Stimulated activated naive B cell treated with anti-CD40 and anti-IgM and Interleukin-4, amounts not matched to agents 10 μg/mL and 1 μg/mL and 100 μg/mL, for 72 hours (primary cell): Measurements from ENCODE around the gene CA6.
A peak's percentile ranks its signal among the peaks of the same experiment; 100 is the strongest.
"Not testable (repeated sequence)": the region's sequence is repeated elsewhere in the genome, so short reads cannot be mapped to it uniquely, and the experiment has no call there.

Experiments used
- ATAC-seq, 2 donors: fragments of 150-1000 bp; cut with Tn5 transposase; replicated peaks; 2 replicates each; pipeline ENCODE4 v1.10.0; 2021; ENCODE audit warnings: moderate library complexity in 1 of 2
- DNase-seq: peaks from one replicate; pipeline ENCODE4 v3.0.0; 2021
- H3K27ac Mint-ChIP-seq: one replicate; pipeline ENCODE4 v1.8.0; 2022; ENCODE audit warnings: mild to moderate bottlenecking, mixed read lengths
- H3K27me3 Mint-ChIP-seq, 2 donors: one replicate each; pipeline ENCODE4 v1.8.0; 2022; ENCODE audit warnings: mixed read lengths in 2 of 2
- H3K36me3 Mint-ChIP-seq, 2 donors: one replicate each; pipeline ENCODE4 v1.8.0; 2022; ENCODE audit warnings: mixed read lengths in 2 of 2, mild to moderate bottlenecking in 1 of 2
- H3K4me1 Mint-ChIP-seq, 2 donors: one replicate each; pipeline ENCODE4 v1.8.0; 2022; ENCODE audit warnings: mixed read lengths in 2 of 2, mild to moderate bottlenecking in 1 of 2
- H3K4me3 Mint-ChIP-seq, 2 donors: one replicate each; pipeline ENCODE4 v1.8.0; 2022; ENCODE audit warnings: mild to moderate bottlenecking in 2 of 2, mixed read lengths in 2 of 2, moderate library complexity in 1 of 2
- H3K9me3 Mint-ChIP-seq, 2 donors: one replicate each; pipeline ENCODE4 v1.8.0; 2022; ENCODE audit warnings: mixed read lengths in 2 of 2, mild to moderate bottlenecking in 1 of 2

The CA6 gene

DNA sequence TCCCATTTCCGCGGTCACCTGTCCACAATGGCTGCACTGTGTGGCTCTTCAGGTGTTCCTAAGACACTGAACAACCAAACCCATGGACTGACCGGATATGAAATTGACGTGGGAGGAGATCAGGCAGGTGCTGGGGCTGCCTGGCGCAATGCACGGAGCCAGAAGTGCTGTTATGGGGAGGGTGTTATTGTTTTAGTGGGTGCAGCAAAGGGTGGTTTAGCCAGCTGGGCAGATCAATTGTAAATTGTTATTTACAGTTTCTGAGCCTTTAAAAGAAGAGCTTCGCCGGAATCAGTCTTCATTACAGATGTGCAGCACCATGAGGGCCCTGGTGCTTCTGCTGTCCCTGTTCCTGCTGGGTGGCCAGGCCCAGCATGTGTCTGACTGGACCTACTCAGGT, at the start of gene CA6:
Gene CA6, plus strand, starts transcription at position 301 of the 400 bp plus-strand sequence. Its CDS starts 19 bp downstream, at position 320.
- peaks cover 0 to 7% of the 10 kb centered on the region in 2 donors for H3K27me3 Mint-ChIP-seq
- DNase-seq, result no peak
- no peaks in the 10 kb centered on the region for H3K9me3 Mint-ChIP-seq
- peaks cover 0 to 2% of the 10 kb centered on the region in 2 donors for H3K36me3 Mint-ChIP-seq
- peak within 1 kb of the TSS; percentile 16 to 56 for H3K4me3 Mint-ChIP-seq
- ATAC-seq, result no peak
- H3K4me1 Mint-ChIP-seq, result peaks cover 12 to 37% of the 10 kb centered on the region in 2 donors
- peak within 1 kb of the TSS; percentile 93 for H3K27ac Mint-ChIP-seq

DNA sequence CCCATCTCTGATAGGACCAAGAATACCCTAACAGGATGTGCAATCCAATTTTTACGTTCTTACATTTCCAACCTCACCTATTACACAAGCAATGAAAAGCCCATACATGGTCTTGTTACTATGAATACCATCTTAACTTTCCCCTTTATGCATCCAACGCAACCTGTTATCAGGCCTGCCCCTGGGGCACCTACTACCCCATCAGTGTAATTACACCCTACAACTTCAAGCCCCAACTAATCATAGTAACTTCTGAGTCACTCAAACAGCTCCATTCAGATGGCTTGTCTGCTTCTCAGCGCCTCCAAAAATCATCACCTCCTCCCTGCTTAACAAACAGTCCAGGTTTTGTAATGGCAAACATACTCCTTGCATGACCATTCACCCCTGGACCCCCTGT, 48.9 kb upstream of the CA6 start:
- not testable (repeated sequence) for H3K27ac Mint-ChIP-seq, H3K27me3 Mint-ChIP-seq, H3K4me3 Mint-ChIP-seq, H3K9me3 Mint-ChIP-seq, H3K36me3 Mint-ChIP-seq, ATAC-seq, DNase-seq
- peaks cover 10 to 20% of the 10 kb centered on the region in 2 donors for H3K4me1 Mint-ChIP-seq

DNA sequence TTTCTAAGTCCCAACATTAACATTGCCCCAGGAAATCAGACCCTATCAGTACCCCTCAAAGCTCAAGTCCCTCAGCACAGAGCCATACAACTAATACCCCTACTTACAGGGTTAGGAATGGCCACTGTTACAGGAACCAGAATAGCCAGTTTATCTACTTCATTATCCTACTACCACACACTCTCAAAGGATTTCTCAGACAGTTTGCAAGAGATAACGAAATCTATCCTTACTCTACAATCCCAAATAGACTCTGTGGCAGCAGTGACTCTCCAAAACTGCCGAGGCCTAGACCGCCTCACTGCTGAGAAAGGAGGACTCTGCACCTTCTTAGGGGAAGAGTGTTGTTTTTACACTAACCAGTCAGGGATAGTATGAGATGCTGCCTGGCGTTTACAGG, 48.2 kb upstream of the CA6 start:
- H3K36me3 Mint-ChIP-seq, H3K9me3 Mint-ChIP-seq, DNase-seq, H3K4me3 Mint-ChIP-seq, H3K27me3 Mint-ChIP-seq, H3K27ac Mint-ChIP-seq, ATAC-seq: not testable (repeated sequence)
- peaks cover 10 to 20% of the 10 kb centered on the region in 2 donors for H3K4me1 Mint-ChIP-seq

DNA sequence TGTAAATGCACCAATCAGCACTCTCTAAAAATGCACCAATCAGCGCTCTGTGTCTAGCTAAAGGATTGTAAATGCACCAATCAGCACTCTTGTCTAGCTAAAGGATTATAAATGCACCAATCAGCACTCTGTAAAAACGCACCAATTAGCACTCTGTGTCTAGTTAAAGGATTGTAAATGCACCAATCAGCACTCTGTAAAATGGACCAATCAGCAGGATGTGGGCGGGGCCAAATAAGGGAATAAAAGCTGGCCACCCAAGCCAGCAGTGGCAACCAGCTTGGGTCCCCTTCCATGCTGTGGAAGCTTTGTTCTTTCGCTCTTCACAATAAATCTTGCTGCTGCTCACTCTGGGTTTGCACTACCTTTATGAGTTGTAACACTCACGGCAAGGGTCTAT, 47.2 kb upstream of the CA6 start:
- H3K27me3 Mint-ChIP-seq, H3K27ac Mint-ChIP-seq, DNase-seq, H3K9me3 Mint-ChIP-seq, H3K4me3 Mint-ChIP-seq, H3K36me3 Mint-ChIP-seq, ATAC-seq: not testable (repeated sequence)
- peaks cover 10 to 19% of the 10 kb centered on the region in 2 donors for H3K4me1 Mint-ChIP-seq

DNA sequence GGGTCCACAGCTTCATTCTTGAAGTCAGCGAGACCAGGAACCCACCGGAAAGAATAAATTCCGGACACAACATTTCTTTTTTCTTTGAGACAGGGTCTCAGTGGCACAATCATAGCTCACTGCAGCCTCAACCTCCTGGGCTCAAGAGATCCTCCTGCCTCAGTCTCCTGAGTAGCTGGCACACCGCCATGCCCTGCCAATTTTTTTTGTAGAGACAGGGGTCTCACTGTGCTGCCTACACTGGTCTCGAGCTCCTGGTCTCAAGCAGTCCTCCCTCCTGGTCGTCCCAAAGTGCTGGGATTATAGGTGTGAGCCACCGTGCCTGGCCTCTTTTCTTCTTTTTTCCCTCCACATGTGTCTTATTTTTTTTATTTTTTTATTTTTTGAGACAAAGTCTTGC, 46.6 kb upstream of the CA6 start:
- DNase-seq (no peak), ATAC-seq (no peak)
- Mint-ChIP-seq H3K4me1 (peaks cover 7 to 13% of the 10 kb centered on the region in 2 donors), H3K4me3 (no peak overlapping the region), H3K27ac (peak overlapping the region; percentile 42), H3K9me3 (peaks cover 0 to 3% of the 10 kb centered on the region in 2 donors), H3K27me3 (no peaks in the 10 kb centered on the region), H3K36me3 (no peaks in the 10 kb centered on the region)

DNA sequence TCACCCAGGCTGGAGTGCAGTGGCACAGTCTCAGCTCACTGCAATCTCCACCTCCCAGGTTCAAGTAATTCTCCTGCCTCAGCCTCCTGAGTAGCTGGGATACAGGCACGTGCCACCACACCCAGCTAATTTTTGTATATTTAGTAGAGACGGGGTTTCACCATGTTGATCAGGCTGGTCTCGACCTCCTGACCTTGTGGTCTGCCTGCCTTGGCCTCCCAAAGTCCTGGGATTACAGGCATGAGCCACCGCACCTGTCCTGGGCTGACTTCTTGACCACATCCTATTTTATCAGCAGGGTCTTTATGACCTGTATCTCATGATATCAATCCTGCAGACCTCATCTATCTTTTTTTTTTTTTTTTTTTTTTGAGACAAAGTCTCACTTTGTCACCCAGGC, 45.0 kb upstream of the CA6 start:
- not testable (repeated sequence) for H3K27me3 Mint-ChIP-seq, H3K27ac Mint-ChIP-seq, H3K9me3 Mint-ChIP-seq, DNase-seq, H3K36me3 Mint-ChIP-seq, H3K4me3 Mint-ChIP-seq, ATAC-seq
- peaks cover 7 to 10% of the 10 kb centered on the region in 2 donors for H3K4me1 Mint-ChIP-seq

DNA sequence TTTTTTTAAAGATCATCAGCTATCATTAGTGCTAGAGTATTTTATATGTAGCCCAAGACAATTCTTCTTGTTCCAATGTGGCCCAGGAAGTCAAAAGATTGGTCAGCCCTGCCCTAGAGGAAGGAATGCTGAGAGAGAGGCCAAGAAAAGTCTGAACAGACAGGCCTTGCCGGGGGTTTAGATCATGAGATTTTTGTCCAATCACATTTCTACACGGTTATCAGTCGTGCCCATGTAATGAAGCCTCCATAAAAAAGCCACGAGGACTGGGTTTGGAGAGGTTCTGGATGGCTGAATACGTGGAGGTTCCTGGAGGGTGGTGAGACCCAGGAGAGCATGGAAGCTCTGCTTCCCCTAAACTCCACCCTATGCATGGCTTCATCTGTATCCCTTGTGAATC, 42.9 kb upstream of the CA6 start:
- no peak for ATAC-seq
- no peak for DNase-seq
- no peaks in the 10 kb centered on the region for H3K27me3 Mint-ChIP-seq
- H3K36me3 Mint-ChIP-seq, result no peaks in the 10 kb centered on the region
- no peak overlapping the region for H3K27ac Mint-ChIP-seq
- H3K9me3 Mint-ChIP-seq, result peaks cover 0 to 3% of the 10 kb centered on the region in 2 donors
- H3K4me3 Mint-ChIP-seq, result no peak overlapping the region
- peaks cover 7 to 10% of the 10 kb centered on the region in 2 donors for H3K4me1 Mint-ChIP-seq

DNA sequence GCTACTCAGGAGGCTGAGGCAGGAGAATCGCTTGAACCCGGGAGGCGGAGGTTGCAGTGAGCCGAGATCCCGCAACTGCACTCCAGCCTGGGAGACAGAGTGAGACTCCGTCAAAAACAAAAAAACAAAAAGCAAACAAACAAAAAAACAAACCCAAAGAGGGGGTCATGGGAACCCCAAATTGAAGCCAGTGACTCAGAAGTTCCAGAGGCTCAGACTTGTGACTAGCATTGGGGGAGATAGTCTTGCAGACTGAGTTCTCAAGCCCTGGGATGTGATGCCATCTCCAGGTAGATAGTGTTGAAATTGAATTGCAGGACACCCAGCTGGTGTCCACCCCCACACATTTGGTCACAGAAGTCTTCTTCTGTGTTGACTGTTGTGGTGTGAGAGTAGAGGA, 42.3 kb upstream of the CA6 start:
- ATAC-seq (no peak), DNase-seq (no peak)
- peaks cover 7 to 10% of the 10 kb centered on the region in 2 donors for H3K4me1 Mint-ChIP-seq
- H3K27me3 Mint-ChIP-seq, result no peaks in the 10 kb centered on the region
- peaks cover 0 to 3% of the 10 kb centered on the region in 2 donors for H3K9me3 Mint-ChIP-seq
- no peak overlapping the region for H3K4me3 Mint-ChIP-seq
- no peaks in the 10 kb centered on the region for H3K36me3 Mint-ChIP-seq
- no peak overlapping the region for H3K27ac Mint-ChIP-seq

DNA sequence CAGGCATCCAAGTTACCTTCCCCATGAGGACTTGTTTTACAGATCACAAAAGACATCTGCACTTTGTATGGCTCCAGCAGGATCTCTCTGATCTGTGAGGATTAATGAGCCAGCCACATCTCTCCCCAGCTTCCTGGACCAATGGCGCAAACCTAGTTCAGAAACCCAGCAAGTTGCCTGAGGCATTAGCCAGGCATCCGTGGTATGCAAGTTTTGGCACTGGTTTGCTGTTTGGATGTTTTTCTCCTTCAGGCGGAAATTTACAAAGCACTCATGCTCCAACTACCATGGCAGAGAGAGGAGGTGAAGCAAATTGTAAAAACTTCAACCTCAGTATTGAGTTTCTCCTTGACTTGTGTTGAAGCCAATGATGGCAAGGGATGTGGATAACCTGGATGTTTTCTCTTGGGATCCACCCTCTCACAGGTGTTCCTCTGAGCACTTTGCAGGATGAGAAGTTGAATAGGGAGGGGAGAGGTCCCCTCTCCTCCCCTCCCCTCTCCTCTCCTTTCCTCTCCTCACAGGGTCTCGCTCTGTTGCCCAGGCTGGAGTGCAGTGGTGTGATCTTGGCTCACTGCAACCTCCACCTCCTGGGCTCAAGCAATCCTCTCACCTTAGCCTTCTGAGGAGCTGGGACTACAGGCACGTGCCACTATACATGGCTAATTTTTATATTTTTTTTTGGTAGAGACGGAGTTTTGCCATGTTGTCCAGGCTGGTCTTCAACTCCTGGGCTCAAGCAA, 41.6 kb upstream of the CA6 start:
- Mint-ChIP-seq H3K27me3 (no peaks in the 10 kb centered on the region), H3K9me3 (no peaks in the 10 kb centered on the region), H3K4me1 (peaks cover 7 to 10% of the 10 kb centered on the region in 2 donors), H3K4me3 (no peak overlapping the region), H3K27ac (no peak overlapping the region), H3K36me3 (no peaks in the 10 kb centered on the region)
- DNase-seq (no peak), ATAC-seq (no peak)

DNA sequence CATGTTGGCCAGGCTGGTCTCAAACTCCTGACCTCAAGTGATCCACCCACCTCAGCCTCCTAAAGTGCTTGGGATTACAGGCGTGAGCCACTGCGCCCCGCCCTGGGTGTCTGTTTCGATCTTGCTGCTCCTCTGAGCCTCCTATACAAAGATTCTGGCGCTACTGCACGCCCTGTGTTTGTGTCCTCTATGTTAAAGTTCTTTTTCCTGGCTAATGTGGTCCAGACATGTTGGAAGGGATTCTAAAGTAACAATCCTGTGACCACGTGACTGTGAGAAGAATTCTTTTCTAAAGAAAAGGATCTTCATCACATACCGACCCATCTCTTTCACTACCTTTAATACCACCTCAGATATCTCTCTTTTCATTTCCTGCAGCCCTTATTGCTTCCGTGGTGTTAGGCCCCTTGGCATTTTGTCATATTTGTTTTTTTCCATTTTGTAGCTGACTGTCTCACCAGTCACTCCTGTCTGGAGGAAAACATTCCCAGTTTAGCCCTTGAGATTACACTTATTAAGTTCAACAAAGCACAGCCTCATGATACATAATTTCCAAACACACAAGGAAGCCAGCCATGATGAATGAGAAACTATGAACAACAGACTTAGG, 40.0 kb upstream of the CA6 start:
- no peaks in the 10 kb centered on the region for H3K4me1 Mint-ChIP-seq
- H3K36me3 Mint-ChIP-seq, result peaks cover 0 to 4% of the 10 kb centered on the region in 2 donors
- no peak overlapping the region for H3K27ac Mint-ChIP-seq
- H3K9me3 Mint-ChIP-seq, result peaks cover 3% of the 10 kb centered on the region in 2 donors
- H3K27me3 Mint-ChIP-seq, result peaks cover 5 to 7% of the 10 kb centered on the region in 2 donors
- DNase-seq (no peak), ATAC-seq (no peak)
- H3K4me3 Mint-ChIP-seq, result no peak overlapping the region

DNA sequence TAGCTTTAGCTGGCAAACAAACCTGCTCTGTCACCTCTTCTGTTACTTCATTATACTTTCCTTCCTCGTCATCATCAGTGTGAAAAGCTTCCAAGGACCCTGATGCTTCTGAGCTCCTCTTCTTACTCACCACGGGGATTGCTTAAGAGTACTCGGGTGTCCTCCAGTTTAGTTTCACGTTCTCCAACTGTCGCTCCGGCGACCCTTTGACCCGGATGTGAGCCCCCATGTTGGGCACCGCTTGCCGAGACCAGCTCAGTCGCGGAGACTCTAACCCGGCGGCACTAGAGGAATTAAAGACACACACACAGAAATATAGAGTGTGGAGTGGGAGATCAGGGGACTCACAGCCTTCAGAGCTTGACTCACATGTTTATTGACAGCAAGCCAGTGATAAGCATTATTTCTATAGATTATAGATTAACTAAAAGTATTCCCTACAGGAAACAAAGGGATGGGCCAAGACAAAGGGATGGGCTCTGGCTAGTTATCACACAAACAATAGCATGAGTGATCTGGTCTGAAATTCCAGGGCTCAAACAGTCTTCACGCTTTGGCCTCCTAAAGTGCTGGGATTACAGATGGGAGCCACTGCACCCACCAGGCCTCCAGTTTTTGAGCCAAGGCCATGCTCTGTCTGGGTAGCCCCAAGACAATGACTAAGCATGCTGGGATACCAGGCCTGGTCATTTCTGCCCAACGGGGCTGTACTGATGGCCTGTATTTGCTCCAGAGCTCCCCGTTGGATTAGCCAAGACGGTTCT, 37.1 kb upstream of the CA6 start:
- no peak for DNase-seq
- H3K27ac Mint-ChIP-seq, result no peak overlapping the region
- H3K9me3 Mint-ChIP-seq, result peaks cover 3% of the 10 kb centered on the region in 2 donors
- H3K36me3 Mint-ChIP-seq, result peaks cover 0 to 4% of the 10 kb centered on the region in 2 donors
- ATAC-seq, result no peak
- no peak overlapping the region for H3K4me3 Mint-ChIP-seq
- peaks cover 5 to 14% of the 10 kb centered on the region in 2 donors for H3K27me3 Mint-ChIP-seq
- H3K4me1 Mint-ChIP-seq, result no peaks in the 10 kb centered on the region

DNA sequence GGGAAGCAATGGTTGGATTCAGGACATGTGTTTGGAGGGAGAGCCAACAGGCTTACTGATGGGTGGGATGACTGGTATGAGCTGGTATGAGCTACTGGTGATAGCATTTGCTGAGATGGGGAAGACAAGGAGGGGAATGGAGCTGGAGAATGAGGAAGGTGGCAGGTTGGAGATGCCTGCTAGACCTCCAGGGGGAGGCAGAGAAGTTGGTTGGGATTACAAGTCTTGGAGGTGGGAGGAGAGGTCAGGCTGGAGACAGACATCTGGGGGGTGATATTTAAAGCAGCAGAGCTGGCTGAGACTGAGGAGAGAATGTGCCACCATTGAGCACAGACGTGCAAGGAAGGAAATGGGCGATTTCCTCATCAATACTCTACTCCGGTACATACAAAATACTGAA, 35.3 kb upstream of the CA6 start:
- peaks cover 5 to 14% of the 10 kb centered on the region in 2 donors for H3K27me3 Mint-ChIP-seq
- peaks cover 0 to 4% of the 10 kb centered on the region in 2 donors for H3K36me3 Mint-ChIP-seq
- H3K9me3 Mint-ChIP-seq, result peaks cover 3% of the 10 kb centered on the region in 2 donors
- no peak for DNase-seq
- no peak overlapping the region for H3K4me3 Mint-ChIP-seq
- H3K27ac Mint-ChIP-seq, result no peak overlapping the region
- no peaks in the 10 kb centered on the region for H3K4me1 Mint-ChIP-seq
- ATAC-seq, result no peak

DNA sequence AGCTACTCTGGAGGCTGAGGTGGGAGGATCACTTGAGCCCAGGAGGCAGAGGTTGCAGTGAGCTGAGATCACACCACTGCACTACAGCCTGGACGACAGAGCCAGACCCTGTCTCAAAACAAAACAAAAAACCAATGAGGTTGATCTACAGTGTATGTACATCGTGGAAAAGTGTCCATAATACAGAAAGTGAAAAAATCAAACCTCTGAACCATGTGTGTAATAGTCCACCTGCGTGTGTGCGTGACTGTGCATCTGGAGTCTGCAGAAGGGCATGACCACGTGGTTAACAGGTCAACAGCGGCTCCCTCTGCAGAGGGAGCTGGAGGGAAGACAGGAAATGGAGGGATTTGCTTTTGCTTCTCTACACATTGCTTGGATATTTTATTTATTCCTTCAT, 34.8 kb upstream of the CA6 start:
- H3K27me3 Mint-ChIP-seq, result peaks cover 5 to 14% of the 10 kb centered on the region in 2 donors
- ATAC-seq (no peak), DNase-seq (no peak)
- no peak overlapping the region for H3K27ac Mint-ChIP-seq
- peaks cover 3% of the 10 kb centered on the region in 2 donors for H3K9me3 Mint-ChIP-seq
- H3K4me1 Mint-ChIP-seq, result no peaks in the 10 kb centered on the region
- H3K4me3 Mint-ChIP-seq, result no peak overlapping the region
- peaks cover 0 to 4% of the 10 kb centered on the region in 2 donors for H3K36me3 Mint-ChIP-seq

DNA sequence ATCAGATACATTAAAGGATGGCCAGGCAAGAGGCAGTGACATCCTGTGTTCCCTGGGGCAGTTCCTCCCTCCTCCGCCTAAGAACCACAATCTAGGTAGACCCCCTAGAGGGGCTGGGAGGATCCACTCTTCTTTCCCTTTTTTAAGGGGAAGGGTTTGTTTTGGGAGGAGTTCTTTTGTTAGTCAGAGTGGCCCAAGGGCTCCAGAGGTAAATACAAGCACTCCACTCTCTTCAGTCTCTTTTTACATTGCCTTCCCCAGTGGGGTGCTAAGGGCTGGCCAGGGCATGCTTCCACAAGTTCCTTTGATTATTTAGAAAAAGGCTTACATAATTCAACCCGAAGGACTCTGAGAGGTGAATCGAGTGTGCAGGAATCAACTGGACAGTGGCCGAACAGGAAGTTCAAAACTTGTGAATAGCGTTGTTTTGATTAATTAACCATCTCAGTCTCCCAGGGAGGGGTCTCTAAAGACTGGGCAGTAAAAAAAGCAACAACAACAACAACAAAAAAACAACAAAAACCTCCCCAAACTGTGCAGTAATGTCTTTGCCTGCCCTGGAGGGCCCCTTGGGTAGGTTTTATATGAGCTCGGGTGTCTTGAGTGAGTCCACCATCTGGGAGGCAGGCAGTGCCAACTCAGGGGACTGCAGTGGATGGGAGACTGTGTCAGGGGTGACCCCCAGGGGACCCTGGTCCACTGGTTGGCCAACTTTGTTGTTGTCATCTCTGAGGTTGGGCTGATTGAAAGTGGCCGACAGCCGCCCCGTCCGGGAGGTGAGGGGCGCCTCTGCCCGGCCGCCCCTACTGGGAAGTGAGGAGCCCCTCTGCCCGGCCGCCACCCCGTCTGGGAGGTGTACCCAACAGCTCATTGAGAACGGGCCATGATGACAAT, 34.0 kb upstream of the CA6 start:
- ATAC-seq (no peak), DNase-seq (no peak)
- H3K36me3 Mint-ChIP-seq, result peaks cover 0 to 4% of the 10 kb centered on the region in 2 donors
- H3K4me1 Mint-ChIP-seq, result no peaks in the 10 kb centered on the region
- peaks cover 3% of the 10 kb centered on the region in 2 donors for H3K9me3 Mint-ChIP-seq
- H3K27me3 Mint-ChIP-seq, result peaks cover 5 to 14% of the 10 kb centered on the region in 2 donors
- H3K27ac Mint-ChIP-seq, result no peak overlapping the region
- no peak overlapping the region for H3K4me3 Mint-ChIP-seq
